Astrocyte of the cerebellum (primary cell): ENCODE data around the gene CHPT1.

ENCODE experiments used
- DNase-seq: peaks from one replicate; pipeline ENCODE4 v3.0.0-alpha.2; 2011; ENCODE audit warnings: low read depth
- H3K4me3 ChIP-seq: 2 replicates; pipeline ENCODE4 v1.5.1; 2011; ENCODE audit warnings: mild to moderate bottlenecking, low read depth, low read length, moderate library complexity
- CTCF ChIP-seq: IDR thresholded peaks from 2 replicates; pipeline ENCODE4 v1.5.1; 2012; ENCODE audit warnings: low read length, low read depth, moderate library complexity, mild to moderate bottlenecking; ENCODE audit errors: missing control alignments
- in situ Hi-C: cut with HindIII; loops from 2 replicates; pipeline ENCODE4 v1.10.0; 2017; ENCODE audit warnings: low sequenced_read_pairs

CHPT1 gene

GRCh38 chr12:101703487-101703886, 6.0 kb downstream of the CHPT1 start:
- no peak for DNase-seq
- in situ Hi-C loops = no loop called here
- no peak for TF ChIP-seq CTCF
- H3K4me3 ChIP-seq = no peak overlapping the region

GRCh38 chr12:101706403-101706802, 9.0 kb downstream of the CHPT1 start:
- H3K4me3 ChIP-seq = no peak overlapping the region
- no peak for DNase-seq
- in situ Hi-C loops = no loop called here
- TF ChIP-seq CTCF = no peak

- in situ Hi-C loops = no loop called here
- no peak for DNase-seq
- H3K4me3 ChIP-seq = no peak overlapping the region
- no peak for TF ChIP-seq CTCF
Measured at GRCh38 chr12:101707131-101707782, 9.8 kb downstream of the CHPT1 start.

- in situ Hi-C loops = no loop called here
- no peak overlapping the region for H3K4me3 ChIP-seq
- TF ChIP-seq CTCF = no peak
- no peak for DNase-seq
Measured at GRCh38 chr12:101710288-101710687, 12.8 kb downstream of the CHPT1 start.

GRCh38 chr12:101713059-101713682, 15.7 kb downstream of the CHPT1 start:
- no peak for DNase-seq
- in situ Hi-C loops = no loop called here
- H3K4me3 ChIP-seq = no peak overlapping the region
- no peak for TF ChIP-seq CTCF

GRCh38 chr12:101713930-101714329, 16.5 kb downstream of the CHPT1 start:
- no peak for DNase-seq
- in situ Hi-C loops = no loop called here
- no peak for TF ChIP-seq CTCF
- no peak overlapping the region for H3K4me3 ChIP-seq
